Epithelial cell of esophagus (primary cell): ENCODE results near the gene CNTLN.
"Not testable (repeated sequence)": the region's sequence is repeated elsewhere in the genome, so short reads cannot be mapped to it uniquely, and the experiment has no call there.

Source experiments
- DNase-seq: peaks from one replicate; pipeline ENCODE4 v3.0.0; 2010; ENCODE audit warnings: low read depth
- H3K4me3 ChIP-seq: 2 replicates; pipeline ENCODE4 v1.5.1; 2011; ENCODE audit warnings: mild to moderate bottlenecking, low read length, control low read depth
- TF ChIP-seq, protein P1 (sequence below): IDR thresholded peaks from 2 replicates; pipeline ENCODE4 v1.5.1; 2011; ENCODE audit warnings: low read depth, mild to moderate bottlenecking, low read length, control low read depth, inconsistent platforms; ENCODE audit not compliant: insufficient read depth; ENCODE audit errors: missing control alignments

CNTLN gene

DNA sequence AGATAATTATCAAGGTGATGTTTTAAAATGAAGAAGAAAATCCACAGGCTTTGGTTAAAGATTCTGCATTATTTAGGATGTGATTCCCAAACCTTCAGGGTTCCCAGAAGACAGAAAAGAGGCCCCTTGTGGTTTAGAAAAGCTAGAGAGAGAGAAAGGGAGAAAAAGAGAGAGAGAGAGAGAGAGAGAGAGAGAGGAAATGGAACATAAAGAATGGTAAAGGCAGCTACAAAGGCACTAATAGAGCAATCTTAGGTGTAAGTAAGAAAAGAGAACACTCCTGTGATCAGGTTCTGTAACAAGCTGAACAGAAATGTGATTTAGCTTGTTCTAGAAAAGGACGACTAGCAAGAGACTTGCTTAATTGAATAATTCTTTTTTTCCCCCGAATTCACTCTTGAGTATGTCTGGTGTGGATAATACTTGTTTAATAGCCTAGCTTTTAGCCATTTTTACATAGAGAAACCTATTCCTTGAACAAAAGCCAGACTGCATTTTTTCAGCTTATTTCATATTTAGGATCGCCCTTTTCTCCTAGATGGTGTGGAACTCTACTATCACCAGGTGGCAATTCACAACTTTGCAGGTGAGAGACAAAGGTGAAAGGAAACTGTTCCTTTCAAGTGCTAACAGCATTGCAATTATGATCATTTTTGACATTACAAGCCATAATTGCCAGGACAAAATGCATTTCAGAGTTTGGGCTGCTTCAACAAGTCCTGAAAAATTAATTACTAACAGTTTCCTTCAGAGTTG is 386.4 kb downstream of the CNTLN start:
- TF ChIP-seq, protein P1, sequence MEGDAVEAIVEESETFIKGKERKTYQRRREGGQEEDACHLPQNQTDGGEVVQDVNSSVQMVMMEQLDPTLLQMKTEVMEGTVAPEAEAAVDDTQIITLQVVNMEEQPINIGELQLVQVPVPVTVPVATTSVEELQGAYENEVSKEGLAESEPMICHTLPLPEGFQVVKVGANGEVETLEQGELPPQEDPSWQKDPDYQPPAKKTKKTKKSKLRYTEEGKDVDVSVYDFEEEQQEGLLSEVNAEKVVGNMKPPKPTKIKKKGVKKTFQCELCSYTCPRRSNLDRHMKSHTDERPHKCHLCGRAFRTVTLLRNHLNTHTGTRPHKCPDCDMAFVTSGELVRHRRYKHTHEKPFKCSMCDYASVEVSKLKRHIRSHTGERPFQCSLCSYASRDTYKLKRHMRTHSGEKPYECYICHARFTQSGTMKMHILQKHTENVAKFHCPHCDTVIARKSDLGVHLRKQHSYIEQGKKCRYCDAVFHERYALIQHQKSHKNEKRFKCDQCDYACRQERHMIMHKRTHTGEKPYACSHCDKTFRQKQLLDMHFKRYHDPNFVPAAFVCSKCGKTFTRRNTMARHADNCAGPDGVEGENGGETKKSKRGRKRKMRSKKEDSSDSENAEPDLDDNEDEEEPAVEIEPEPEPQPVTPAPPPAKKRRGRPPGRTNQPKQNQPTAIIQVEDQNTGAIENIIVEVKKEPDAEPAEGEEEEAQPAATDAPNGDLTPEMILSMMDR: peak; percentile 13
- no peak overlapping the region for H3K4me3 ChIP-seq
- no peak for DNase-seq

DNA sequence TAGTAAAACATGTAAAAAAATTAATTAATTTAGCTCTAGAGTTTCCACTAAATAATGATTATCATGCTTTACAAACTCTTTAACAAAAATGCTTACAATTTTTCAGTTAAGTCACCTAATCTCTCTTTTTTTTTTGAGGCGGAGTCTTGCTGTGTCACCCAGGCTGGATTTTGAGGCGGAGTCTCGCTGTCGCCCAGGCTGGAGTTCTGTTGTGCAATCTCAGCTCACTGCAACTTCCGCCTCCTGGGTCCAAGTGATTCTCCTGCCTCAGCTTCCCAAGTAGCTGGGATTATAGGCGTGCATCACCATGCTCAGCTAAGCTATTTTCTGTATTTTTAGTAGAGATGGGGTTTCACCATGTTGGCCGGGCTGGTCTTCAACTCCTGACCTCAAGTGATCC is 391.9 kb downstream of the CNTLN start:
- H3K4me3 ChIP-seq, DNase-seq: not testable (repeated sequence)

DNA sequence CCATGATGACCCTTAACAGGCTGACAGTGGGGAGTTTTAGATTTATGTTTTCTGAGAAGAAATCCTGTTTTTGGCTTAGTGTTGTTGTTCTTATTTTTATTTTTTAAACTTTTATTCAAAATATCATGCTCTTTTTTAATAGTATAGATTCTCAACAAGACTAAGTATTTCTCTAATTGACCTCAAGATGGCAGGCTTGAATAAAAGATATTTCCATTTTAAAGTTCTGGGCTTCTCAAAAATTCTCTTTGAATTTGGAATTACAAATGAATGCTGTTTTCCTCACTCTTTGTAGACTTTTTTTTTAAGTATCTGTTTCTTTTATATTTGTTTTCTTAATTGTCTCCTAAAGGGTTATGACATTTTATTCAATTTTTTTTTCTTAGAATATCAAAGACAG is 394.0 kb downstream of the CNTLN start:
- peak; percentile 14 for DNase-seq
- no peak overlapping the region for H3K4me3 ChIP-seq
- TF ChIP-seq, protein P1: no peak

DNA sequence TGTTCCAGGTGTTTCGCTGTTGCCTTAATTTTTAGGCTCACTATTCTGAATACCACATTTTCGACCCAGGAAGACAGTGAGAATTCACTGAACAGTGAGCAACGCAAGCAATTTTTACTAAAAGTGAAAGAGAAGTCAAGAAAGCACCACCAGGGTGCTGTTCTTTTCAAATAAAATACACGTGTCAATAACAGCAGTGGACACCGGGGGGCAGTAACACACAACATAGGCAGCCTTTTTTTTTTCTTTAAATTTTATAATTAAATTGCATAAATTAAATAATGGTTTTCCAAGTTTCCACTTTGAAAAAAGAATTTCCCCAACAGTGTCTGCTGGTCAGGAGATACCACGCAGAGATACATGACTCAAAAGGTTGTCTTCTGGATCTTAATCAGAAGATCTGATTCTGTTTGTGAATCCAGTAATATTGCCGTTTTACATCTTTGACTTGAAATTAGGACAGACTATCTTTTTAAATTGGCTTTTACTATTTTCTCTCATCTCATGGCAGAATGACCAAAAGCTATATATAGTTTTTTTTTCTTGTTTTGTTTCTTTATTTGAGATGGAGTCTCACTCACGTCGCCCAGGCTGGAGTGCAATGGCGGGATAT is 396.9 kb downstream of the CNTLN start:
- H3K4me3 ChIP-seq: no peak overlapping the region
- peak; percentile 52 for DNase-seq
- TF ChIP-seq, protein P1: peak; percentile 70

DNA sequence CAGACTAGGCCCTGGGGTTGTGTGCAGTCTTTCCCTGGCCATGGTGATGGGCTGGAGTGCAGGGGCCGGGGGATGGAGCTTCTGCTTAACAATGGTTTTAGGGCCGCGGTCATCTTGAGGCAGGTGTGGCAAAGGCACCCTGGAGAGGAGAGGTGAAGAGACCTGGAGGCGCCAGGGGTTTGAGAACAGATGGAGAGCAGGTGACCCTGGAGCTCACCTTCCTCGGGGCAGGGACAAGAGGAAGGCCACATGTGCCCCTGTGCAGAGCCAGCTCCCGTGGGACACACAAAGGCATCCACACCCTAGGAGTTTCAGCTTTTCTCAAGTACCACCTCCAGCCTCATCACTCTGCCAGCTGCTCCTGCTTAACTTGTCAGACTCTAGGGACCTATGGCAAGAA is 397.6 kb downstream of the CNTLN start:
- H3K4me3 ChIP-seq: no peak overlapping the region
- TF ChIP-seq, protein P1: no peak
- no peak for DNase-seq

DNA sequence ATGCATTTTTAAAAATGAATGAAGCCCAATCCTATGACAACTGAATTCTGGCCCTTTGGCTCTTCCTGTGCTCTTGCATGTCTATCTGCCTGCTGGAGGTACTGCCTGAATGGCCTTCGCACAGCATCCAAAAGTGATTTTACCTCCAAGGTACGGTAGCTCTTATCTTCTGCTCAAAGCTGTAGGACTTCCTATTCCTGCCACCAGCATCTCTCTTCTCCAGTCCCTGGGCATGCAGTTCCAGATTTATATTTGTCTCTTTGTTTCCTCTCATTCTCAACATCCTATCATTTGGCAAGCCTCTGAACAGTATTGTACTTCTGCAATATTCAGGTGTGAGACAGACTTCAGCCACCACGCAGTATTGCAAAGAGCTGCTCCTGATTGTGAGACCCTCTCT is 400.3 kb downstream of the CNTLN start:
- DNase-seq: no peak
- no peak overlapping the region for H3K4me3 ChIP-seq
- TF ChIP-seq, protein P1: no peak

DNA sequence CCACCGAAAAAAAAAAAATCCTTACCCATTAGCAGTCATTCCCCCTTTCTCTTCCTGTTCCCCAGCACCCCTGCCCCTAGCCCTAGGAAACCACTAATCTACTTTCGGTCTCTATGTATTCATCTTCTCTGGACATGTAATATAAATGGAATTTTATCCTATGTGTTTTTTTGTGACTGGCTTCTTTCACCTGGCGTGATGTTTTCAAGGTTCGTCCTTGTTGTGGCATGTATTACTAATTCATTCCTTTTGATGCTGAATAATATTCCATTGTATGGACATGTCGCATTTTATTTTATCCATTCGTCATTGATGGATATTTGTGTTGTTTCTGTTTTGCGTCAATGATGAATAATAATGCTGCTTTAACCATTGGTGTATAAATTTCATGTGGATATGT is 401.2 kb downstream of the CNTLN start:
- DNase-seq: peak; percentile 70
- H3K4me3 ChIP-seq: no peak overlapping the region
- TF ChIP-seq, protein P1: no peak
